Hepatic stellate cell (primary cell): ENCODE data around the gene DENND6A.

Experiments
- DNase-seq: peaks from one replicate; pipeline ENCODE4 v3.0.0; 2011; ENCODE audit warnings: low spot score

The DENND6A gene

DNA sequence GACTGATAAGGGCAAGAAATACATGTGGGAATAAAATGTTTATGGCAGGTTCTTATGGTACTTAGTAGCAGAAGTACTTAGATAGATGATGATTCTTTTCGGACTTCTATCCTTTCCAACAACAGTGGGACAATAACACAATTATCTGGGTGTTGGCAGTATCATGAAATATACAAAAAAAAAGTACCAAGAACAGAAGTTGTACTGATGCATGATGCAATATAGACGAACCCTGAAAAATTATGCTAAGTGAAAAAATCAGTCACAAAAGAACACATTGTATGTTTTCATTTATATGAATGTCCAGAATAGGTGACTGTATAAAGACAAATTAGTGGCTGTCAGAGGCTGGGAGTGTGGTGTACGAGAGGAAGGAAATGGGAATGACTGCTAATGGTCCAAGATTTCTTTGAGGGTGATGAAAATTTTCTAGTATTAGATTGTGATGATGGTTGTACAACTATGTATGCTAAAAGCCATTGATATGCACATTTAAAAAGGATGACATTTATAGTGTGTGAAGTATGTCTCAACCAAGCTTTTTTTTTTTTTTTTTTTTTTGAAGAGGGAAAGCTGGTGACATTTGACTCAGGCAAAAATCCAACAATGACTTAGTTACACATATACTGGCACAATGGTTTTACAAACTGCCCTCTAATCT, 116.8 kb downstream of the DENND6A start:
- DNase-seq, result no peak
